Right atrium auricular region (tissue), 2 donors: ENCODE measurements around the gene LRP1. TPM values are rescaled to one million over a fixed set of nuclear protein-coding genes. Genes with fewer than 3 reads are reported as not detected.

Experiments used
- DNase-seq: peaks from one replicate; pipeline ENCODE4 v3.0.0-alpha.2; 2019; ENCODE audit warnings: low spot score
- H3K27ac ChIP-seq, 2 donors: fragments of 200-600 bp; sonication (generic); 1 replicate in 1 of 2; 2 replicates in 1 of 2; pipeline ENCODE4 v1.5.1; 2016 to 2019
- H3K27me3 ChIP-seq, 2 donors: fragments of 200-600 bp; sonication (generic); one replicate each; pipeline versions ENCODE4 v1.5.1 to v1.6.0; 2017 to 2019
- H3K36me3 ChIP-seq: fragments of 200-600 bp; sonication (generic); one replicate; pipeline ENCODE4 v1.5.1; 2016
- H3K4me1 ChIP-seq, 2 donors: fragments of 200-600 bp; sonication (generic); one replicate each; pipeline versions ENCODE4 v1.5.1 to v1.6.0; 2017 to 2019
- H3K4me3 ChIP-seq, 2 donors: fragments of 200-600 bp; sonication (generic); 1 replicate in 1 of 2; 2 replicates in 1 of 2; pipeline ENCODE4 v1.5.1; 2017 to 2019; ENCODE audit warnings: mild to moderate bottlenecking in 1 of 2, moderate library complexity in 1 of 2
- H3K9me3 ChIP-seq, 2 donors: fragments of 200-600 bp; sonication (generic); one replicate each; pipeline ENCODE4 v1.5.1; 2019
- CTCF ChIP-seq, 2 donors: fragments of 200-600 bp; sonication (generic); IDR thresholded peaks; one replicate each; pipeline ENCODE4 v1.5.1; 2019; ENCODE audit warnings: antibody characterized with exemption in 2 of 2
- total RNA-seq, 2 donors: library from RNA; depleted of rRNA; stranded (reverse); fragments of >200 nt; gene quantifications; one replicate each; pipeline ENCODE4 v1.1.0, GENCODE V29; 2016

The LRP1 gene
- total RNA-seq, 2 donors from 2014 or later, result 89.4 to 211 TPM

GRCh38 chr12:57247041-57247440, 118.8 kb downstream of the LRP1 start:
- Histone ChIP-seq H3K27ac (no peak overlapping the region), H3K27me3 (peaks cover 5 to 7% of the 10 kb centered on the region in 2 donors), H3K4me1 (peaks cover 0 to 20% of the 10 kb centered on the region in 2 donors), H3K36me3 (no peaks in the 10 kb centered on the region), H3K4me3 (no peak overlapping the region), H3K9me3 (no peaks in the 10 kb centered on the region)
- no peak for TF ChIP-seq CTCF (IDR thresholded peaks at IDR 0.05)
- no peak for DNase-seq

GRCh38 chr12:57248934-57249742, 120.9 kb downstream of the LRP1 start:
- no peaks in the 10 kb centered on the region for H3K36me3 ChIP-seq
- TF ChIP-seq CTCF (IDR thresholded peaks at IDR 0.05), result no peak
- DNase-seq, result no peak
- no peaks in the 10 kb centered on the region for H3K9me3 ChIP-seq
- no peaks in the 10 kb centered on the region for H3K4me1 ChIP-seq
- no peak overlapping the region for H3K4me3 ChIP-seq
- H3K27ac ChIP-seq, result no peak overlapping the region
- H3K27me3 ChIP-seq, result no peaks in the 10 kb centered on the region

GRCh38 chr12:57250541-57250940, 122.3 kb downstream of the LRP1 start:
- Histone ChIP-seq H3K27me3 (no peaks in the 10 kb centered on the region), H3K9me3 (no peaks in the 10 kb centered on the region), H3K4me3 (no peak overlapping the region), H3K27ac (no peak overlapping the region), H3K36me3 (no peaks in the 10 kb centered on the region), H3K4me1 (no peaks in the 10 kb centered on the region)
- no peak for TF ChIP-seq CTCF (IDR thresholded peaks at IDR 0.05)
- no peak for DNase-seq

- Histone ChIP-seq H3K9me3 (no peaks in the 10 kb centered on the region), H3K4me1 (no peaks in the 10 kb centered on the region), H3K36me3 (no peaks in the 10 kb centered on the region), H3K27me3 (no peaks in the 10 kb centered on the region), H3K27ac (no peak within 1 kb of the TSS), H3K4me3 (no peak within 1 kb of the TSS)
- DNase-seq, result no peak
- no peak for TF ChIP-seq CTCF (IDR thresholded peaks at IDR 0.05)
Measured at GRCh38 chr12:57250956-57251355, 122.7 kb downstream of the LRP1 start, which contains the start of gene STAC3. Gene STAC3, minus strand, starts transcription at chr12:57251187. Its CDS starts 1,551 bp downstream, at chr12:57249636.

- DNase-seq, result no peak
- H3K27ac ChIP-seq, result no peak overlapping the region
- H3K36me3 ChIP-seq, result peaks cover 28% of the 10 kb centered on the region
- H3K9me3 ChIP-seq, result no peaks in the 10 kb centered on the region
- TF ChIP-seq CTCF (IDR thresholded peaks at IDR 0.05), result no peak
- H3K27me3 ChIP-seq, result no peaks in the 10 kb centered on the region
- H3K4me1 ChIP-seq, result peaks cover 0 to 10% of the 10 kb centered on the region in 2 donors
- H3K4me3 ChIP-seq, result no peak overlapping the region
Measured at GRCh38 chr12:57254506-57255280, 126.4 kb downstream of the LRP1 start.
